Peyer's patch (tissue), 4 donors: ENCODE measurements around the gene SRSF11.

Experiments
- CTCF ChIP-seq, 6 experiments: fragments of 450-650 bp in 4 of 6; fragments of 200-600 bp in 2 of 6; sonication (generic) in 1 of 6; IDR thresholded peaks; one replicate each; pipeline ENCODE4 v1.5.1; 2017 to 2019; ENCODE audit warnings: antibody characterized with exemption in 6 of 6, mild to moderate bottlenecking in 3 of 6, moderate library complexity in 1 of 6
- POLR2A ChIP-seq, 2 donors: fragments of 450-650 bp; IDR thresholded peaks; one replicate each; pipeline ENCODE4 v1.5.1; 2017; ENCODE audit warnings: antibody characterized with exemption in 2 of 2, mild to moderate bottlenecking in 2 of 2, moderate library complexity in 2 of 2

GRCh38 chr1:70221238-70222121, at the start of gene SRSF11:
- TF ChIP-seq CTCF (IDR thresholded peaks at IDR 0.05) (peak in 3 of 6 experiments; percentile 32 to 40 (median 32)), POLR2A (IDR thresholded peaks at IDR 0.05) (peak; percentile 76)
